Suprapubic skin (tissue), 4 donors: ENCODE measurements around the gene MYH10. TPM values are rescaled to one million over a fixed set of nuclear protein-coding genes. Genes with fewer than 3 reads are reported as not detected.

Experiments
- DNase-seq, 2 donors: peaks; one replicate each; pipeline ENCODE4 v3.0.0-alpha.2; 2019; ENCODE audit warnings: low spot score in 2 of 2
- H3K27ac ChIP-seq: fragments of 200-600 bp; sonication (generic); one replicate; pipeline ENCODE4 v1.5.1; 2019
- H3K27me3 ChIP-seq: fragments of 200-600 bp; sonication (generic); one replicate; pipeline ENCODE4 v1.5.1; 2019
- H3K36me3 ChIP-seq: fragments of 200-600 bp; sonication (generic); one replicate; pipeline ENCODE4 v1.5.1; 2019
- H3K4me1 ChIP-seq: fragments of 200-600 bp; sonication (generic); one replicate; pipeline ENCODE4 v1.5.1; 2019
- H3K4me3 ChIP-seq: fragments of 200-600 bp; sonication (generic); one replicate; pipeline ENCODE4 v1.5.1; 2019; ENCODE audit warnings: mild to moderate bottlenecking
- H3K9me3 ChIP-seq: fragments of 200-600 bp; sonication (generic); one replicate; pipeline ENCODE4 v1.5.1; 2019
- EP300 ChIP-seq: sonication (generic); formaldehyde crosslinking; IDR thresholded peaks from one replicate; pipeline ENCODE4 v1.6.1; 2017; ENCODE audit warnings: antibody characterized with exemption
- POLR2A ChIP-seq, 2 donors: fragments of 450-650 bp; IDR thresholded peaks; one replicate each; pipeline ENCODE4 v1.6.1; 2017; ENCODE audit warnings: antibody characterized with exemption in 2 of 2, mild to moderate bottlenecking in 2 of 2, moderate library complexity in 2 of 2
- POLR2AphosphoS5 ChIP-seq, 3 donors: sonication (generic); formaldehyde crosslinking; IDR thresholded peaks; one replicate each; pipeline ENCODE4 v1.6.1; 2017; ENCODE audit warnings: antibody characterized with exemption in 3 of 3
- WGBS: methylation state at CpG from one replicate; pipeline ENCODE4 v1.1.5; 2018; 5-methylcytosine and 5-hydroxymethylcytosine counted together
- total RNA-seq, 4 donors: library from RNA; depleted of rRNA; stranded (reverse); fragments of >200 nt; gene quantifications; one replicate each; pipeline ENCODE4 v1.1.0, GENCODE V29; 2016
- TF ChIP-seq, protein P1 (sequence below), 2 donors: fragments of 200-600 bp in 1 of 2; fragments of 450-650 bp in 1 of 2; sonication (generic) in 1 of 2; IDR thresholded peaks; one replicate each; pipeline ENCODE4 v1.5.1; 2016 to 2019; ENCODE audit warnings: antibody characterized with exemption in 2 of 2, mild to moderate bottlenecking in 1 of 2, moderate library complexity in 1 of 2

Gene MYH10
- total RNA-seq, 4 donors from 2014 or later, result 9.5 to 18.3 (median 13.2) TPM

DNA sequence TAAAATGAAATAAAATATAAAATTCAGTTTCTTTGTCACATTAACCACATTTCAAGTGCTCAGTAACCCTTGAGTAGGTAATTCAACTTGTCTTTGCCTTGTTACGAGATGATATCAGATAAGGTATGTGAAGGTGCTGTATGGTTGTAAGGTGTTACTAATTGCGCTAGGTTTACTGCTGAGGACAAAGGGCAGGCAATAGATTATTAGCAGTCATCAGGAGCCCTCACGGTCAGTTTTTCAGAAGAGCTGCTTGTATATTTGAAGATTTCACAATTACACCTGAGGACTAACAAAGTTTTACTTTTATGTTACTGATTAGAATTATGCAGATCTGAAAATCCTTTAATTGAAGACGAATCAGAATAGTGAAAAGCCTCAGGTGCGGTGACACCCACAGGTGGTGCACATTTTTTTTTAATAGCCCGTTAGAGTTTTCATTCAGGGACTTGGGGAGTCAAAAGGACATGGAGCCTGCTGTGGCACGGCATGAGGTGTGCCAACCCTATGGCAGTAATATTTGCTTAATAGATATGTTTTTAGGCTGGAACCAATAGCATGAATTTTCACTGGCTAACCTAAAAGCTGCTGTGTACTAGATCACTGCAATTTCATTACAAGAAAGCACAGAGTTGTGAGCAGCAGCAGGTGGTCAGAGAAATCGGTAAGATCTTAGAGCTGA is 178.5 kb downstream of the MYH10 start:
- no peak overlapping the region for H3K27ac ChIP-seq
- no peak for DNase-seq
- no peak overlapping the region for H3K4me3 ChIP-seq
- peaks cover 8% of the 10 kb centered on the region for H3K4me1 ChIP-seq
- peaks cover 85% of the 10 kb centered on the region for H3K36me3 ChIP-seq
- H3K9me3 ChIP-seq, result no peaks in the 10 kb centered on the region
- WGBS, result 85% methylated on average over 8 of the region's 8 CpGs
- TF ChIP-seq POLR2AphosphoS5 (IDR thresholded peaks at IDR 0.05) (no peak), EP300 (no peak), POLR2A (IDR thresholded peaks at IDR 0.05) (no peak)
- TF ChIP-seq, protein P1, sequence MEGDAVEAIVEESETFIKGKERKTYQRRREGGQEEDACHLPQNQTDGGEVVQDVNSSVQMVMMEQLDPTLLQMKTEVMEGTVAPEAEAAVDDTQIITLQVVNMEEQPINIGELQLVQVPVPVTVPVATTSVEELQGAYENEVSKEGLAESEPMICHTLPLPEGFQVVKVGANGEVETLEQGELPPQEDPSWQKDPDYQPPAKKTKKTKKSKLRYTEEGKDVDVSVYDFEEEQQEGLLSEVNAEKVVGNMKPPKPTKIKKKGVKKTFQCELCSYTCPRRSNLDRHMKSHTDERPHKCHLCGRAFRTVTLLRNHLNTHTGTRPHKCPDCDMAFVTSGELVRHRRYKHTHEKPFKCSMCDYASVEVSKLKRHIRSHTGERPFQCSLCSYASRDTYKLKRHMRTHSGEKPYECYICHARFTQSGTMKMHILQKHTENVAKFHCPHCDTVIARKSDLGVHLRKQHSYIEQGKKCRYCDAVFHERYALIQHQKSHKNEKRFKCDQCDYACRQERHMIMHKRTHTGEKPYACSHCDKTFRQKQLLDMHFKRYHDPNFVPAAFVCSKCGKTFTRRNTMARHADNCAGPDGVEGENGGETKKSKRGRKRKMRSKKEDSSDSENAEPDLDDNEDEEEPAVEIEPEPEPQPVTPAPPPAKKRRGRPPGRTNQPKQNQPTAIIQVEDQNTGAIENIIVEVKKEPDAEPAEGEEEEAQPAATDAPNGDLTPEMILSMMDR (IDR thresholded peaks at IDR 0.05), result no peak
- no peaks in the 10 kb centered on the region for H3K27me3 ChIP-seq

DNA sequence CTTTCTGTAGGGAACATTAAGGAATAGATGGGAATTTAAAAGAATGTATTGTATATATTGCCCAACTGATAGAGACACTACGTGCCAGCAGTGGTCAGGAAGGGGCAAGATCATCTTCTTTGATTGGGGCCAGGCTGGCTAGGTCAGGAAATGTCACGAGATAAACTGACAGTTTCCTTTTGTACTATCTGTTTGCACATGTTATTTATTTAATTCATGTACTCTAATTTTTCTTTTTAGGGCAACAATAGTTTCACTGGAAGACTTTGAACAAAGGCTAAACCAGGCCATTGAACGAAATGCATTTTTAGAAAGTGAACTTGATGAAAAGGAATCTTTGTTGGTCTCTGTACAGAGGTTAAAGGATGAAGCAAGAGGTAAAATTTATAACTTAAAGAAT is 182.2 kb downstream of the MYH10 start:
- Histone ChIP-seq H3K36me3 (peaks cover 81% of the 10 kb centered on the region), H3K4me3 (no peak overlapping the region), H3K4me1 (peaks cover 34% of the 10 kb centered on the region), H3K9me3 (no peaks in the 10 kb centered on the region), H3K27me3 (no peaks in the 10 kb centered on the region), H3K27ac (no peak overlapping the region)
- WGBS, result 59% methylated on average over 3 of the region's 3 CpGs
- DNase-seq, result no peak
- TF ChIP-seq EP300, result no peak
- no peak for TF ChIP-seq POLR2AphosphoS5 (IDR thresholded peaks at IDR 0.05)
- TF ChIP-seq, protein P1 (IDR thresholded peaks at IDR 0.05), result no peak

DNA sequence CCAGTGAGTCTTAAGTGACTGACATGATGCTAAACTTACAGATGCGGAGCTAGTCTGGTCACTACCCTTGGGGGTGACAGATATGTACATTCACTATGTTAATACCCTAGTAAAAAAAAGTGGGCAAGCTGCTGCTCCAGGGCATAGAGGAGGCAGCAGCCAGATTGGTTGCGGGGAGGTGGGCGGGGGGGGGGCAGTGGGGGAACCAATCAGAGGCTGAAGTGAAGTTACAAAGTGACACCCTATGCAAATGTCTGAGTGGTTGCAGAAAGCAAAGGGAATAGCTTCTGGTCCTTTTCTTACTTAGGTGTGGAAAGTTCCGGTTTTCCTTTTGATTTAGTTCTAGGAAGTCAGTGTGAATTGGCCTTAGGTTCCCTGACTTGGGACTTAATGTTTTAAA is 182.7 kb downstream of the MYH10 start:
- WGBS, result 57% methylated on average over 4 of the region's 4 CpGs
- Histone ChIP-seq H3K27me3 (no peaks in the 10 kb centered on the region), H3K4me1 (peaks cover 34% of the 10 kb centered on the region), H3K9me3 (no peaks in the 10 kb centered on the region), H3K4me3 (no peak overlapping the region), H3K36me3 (peaks cover 76% of the 10 kb centered on the region), H3K27ac (no peak overlapping the region)
- TF ChIP-seq POLR2AphosphoS5 (IDR thresholded peaks at IDR 0.05) (no peak), POLR2A (IDR thresholded peaks at IDR 0.05) (no peak), EP300 (no peak)
- TF ChIP-seq, protein P1 (IDR thresholded peaks at IDR 0.05), result no peak
- no peak for DNase-seq

DNA sequence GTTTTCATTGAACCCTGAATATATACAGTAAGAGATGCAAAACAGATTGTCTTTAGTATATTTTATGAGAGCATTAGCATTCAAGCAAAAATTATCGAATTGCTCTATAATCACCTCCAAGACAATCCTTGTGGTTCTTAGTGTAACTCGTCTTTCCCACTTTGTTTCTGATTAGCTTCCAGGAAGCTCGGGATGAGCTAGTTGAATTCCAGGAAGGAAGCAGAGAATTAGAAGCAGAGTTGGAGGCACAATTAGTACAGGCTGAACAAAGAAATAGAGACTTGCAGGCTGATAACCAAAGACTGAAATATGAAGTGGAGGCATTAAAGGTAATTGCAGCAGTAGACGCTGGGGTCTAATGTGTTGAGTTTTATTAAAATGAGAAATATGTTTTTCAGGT is 185.0 kb downstream of the MYH10 start:
- Histone ChIP-seq H3K4me3 (no peak overlapping the region), H3K27me3 (no peaks in the 10 kb centered on the region), H3K9me3 (no peaks in the 10 kb centered on the region), H3K4me1 (peaks cover 47% of the 10 kb centered on the region), H3K36me3 (peaks cover 55% of the 10 kb centered on the region), H3K27ac (no peak overlapping the region)
- no peak for TF ChIP-seq POLR2A (IDR thresholded peaks at IDR 0.05)
- TF ChIP-seq EP300, result no peak
- no peak for TF ChIP-seq POLR2AphosphoS5 (IDR thresholded peaks at IDR 0.05)
- TF ChIP-seq, protein P1 (IDR thresholded peaks at IDR 0.05), result no peak
- whole genome bisulfite sequencing, result 55% methylated on average over 4 of the region's 4 CpGs
- DNase-seq, result no peak

DNA sequence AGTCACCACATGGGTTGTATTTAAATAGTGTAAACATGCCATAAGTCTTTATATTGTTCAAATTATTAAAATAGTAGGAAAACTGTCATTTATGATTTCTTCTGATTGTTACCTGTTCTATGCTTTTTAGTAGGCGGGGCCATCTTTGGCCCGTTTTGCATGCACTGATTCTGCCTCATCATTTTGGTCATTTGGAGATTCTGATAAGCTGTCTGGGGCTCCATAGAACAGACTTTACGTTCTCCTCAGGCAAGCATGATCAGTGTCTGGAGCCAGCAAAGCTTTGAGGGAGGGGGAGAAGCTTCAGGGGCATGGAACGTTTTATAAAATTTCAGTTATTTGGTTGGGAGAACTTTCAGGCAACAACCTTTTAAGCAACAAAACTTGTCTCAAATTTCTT is 186.0 kb downstream of the MYH10 start:
- H3K36me3 ChIP-seq, result peaks cover 48% of the 10 kb centered on the region
- H3K27ac ChIP-seq, result no peak overlapping the region
- peaks cover 47% of the 10 kb centered on the region for H3K4me1 ChIP-seq

More for the DNA sequence above, 186.0 kb downstream of the MYH10 start:
- 71% methylated on average over 4 of the region's 4 CpGs for WGBS
- DNase-seq, result no peak
- TF ChIP-seq POLR2AphosphoS5 (IDR thresholded peaks at IDR 0.05) (no peak), EP300 (no peak)
- Histone ChIP-seq H3K9me3 (no peaks in the 10 kb centered on the region), H3K4me3 (no peak overlapping the region), H3K27me3 (no peaks in the 10 kb centered on the region)
